ENCODE data around the gene CCL26.

The CCL26 gene

GRCh38 chr7:75735581-75736350 lies 36.2 kb downstream of the CCL26 start:
- H3K4me3 ChIP-seq (ENCODE audit: control insufficient read depth, low read depth, low read length), result no peak overlapping the region
- no peak for DNase-seq (ENCODE audit: low read depth)
- TF ChIP-seq CTCF (conservative IDR thresholded peaks at IDR 0.05; ENCODE audit: control insufficient read depth, insufficient read depth, low read depth, low read length), result no peak

- H3K4me3 ChIP-seq (ENCODE audit: control insufficient read depth, low read depth, low read length), result no peak overlapping the region
- peak; percentile 63 for DNase-seq (ENCODE audit: low read depth)
- no peak for TF ChIP-seq CTCF (conservative IDR thresholded peaks at IDR 0.05; ENCODE audit: control insufficient read depth, insufficient read depth, low read depth, low read length)
Measured at GRCh38 chr7:75734586-75735458, 37.2 kb downstream of the CCL26 start.

- peak; percentile 96 for DNase-seq (ENCODE audit: low read depth)
- no peak for TF ChIP-seq CTCF (conservative IDR thresholded peaks at IDR 0.05; ENCODE audit: control insufficient read depth, insufficient read depth, low read depth, low read length)
- peak overlapping the region; percentile 22 for H3K4me3 ChIP-seq (ENCODE audit: control insufficient read depth, low read depth, low read length)
Measured at GRCh38 chr7:75732764-75733630, 39.0 kb downstream of the CCL26 start.

- TF ChIP-seq CTCF (conservative IDR thresholded peaks at IDR 0.05; ENCODE audit: control insufficient read depth, insufficient read depth, low read depth, low read length), result no peak
- no peak for DNase-seq (ENCODE audit: low read depth)
- no peak overlapping the region for H3K4me3 ChIP-seq (ENCODE audit: control insufficient read depth, low read depth, low read length)
Measured at GRCh38 chr7:75732016-75732521, 39.9 kb downstream of the CCL26 start.

- TF ChIP-seq CTCF (conservative IDR thresholded peaks at IDR 0.05; ENCODE audit: control insufficient read depth, insufficient read depth, low read depth, low read length), result no peak
- DNase-seq (ENCODE audit: low read depth), result no peak
- H3K4me3 ChIP-seq (ENCODE audit: control insufficient read depth, low read depth, low read length), result no peak overlapping the region
Measured at GRCh38 chr7:75729851-75730274, 42.1 kb downstream of the CCL26 start.
